HFF-Myc (cell line): Measurements from ENCODE around the gene INSL3.
A peak's percentile ranks its signal among the peaks of the same experiment; 100 is the strongest.

Experiments
- DNase-seq: peaks from one replicate; pipeline ENCODE4 v3.0.0-alpha.2; 2011; ENCODE audit warnings: low read depth; ENCODE audit errors: extremely low read depth
- H3K4me3 ChIP-seq: replicated peaks from 2 replicates; pipeline ENCODE4 v1.5.1; 2011; ENCODE audit warnings: low read depth, mild to moderate bottlenecking, control low read depth, low read length
- TF ChIP-seq, protein P1 (sequence below): IDR thresholded peaks from 2 replicates; pipeline ENCODE4 v1.5.1; 2012; ENCODE audit warnings: mild to moderate bottlenecking, low read depth, low read length, control low read depth; ENCODE audit errors: missing control alignments

INSL3 gene

GRCh38 chr19:17863520-17864182, 42.3 kb upstream of the INSL3 start:
- DNase-seq: no peak
- no peak overlapping the region for H3K4me3 ChIP-seq
- TF ChIP-seq, protein P1, sequence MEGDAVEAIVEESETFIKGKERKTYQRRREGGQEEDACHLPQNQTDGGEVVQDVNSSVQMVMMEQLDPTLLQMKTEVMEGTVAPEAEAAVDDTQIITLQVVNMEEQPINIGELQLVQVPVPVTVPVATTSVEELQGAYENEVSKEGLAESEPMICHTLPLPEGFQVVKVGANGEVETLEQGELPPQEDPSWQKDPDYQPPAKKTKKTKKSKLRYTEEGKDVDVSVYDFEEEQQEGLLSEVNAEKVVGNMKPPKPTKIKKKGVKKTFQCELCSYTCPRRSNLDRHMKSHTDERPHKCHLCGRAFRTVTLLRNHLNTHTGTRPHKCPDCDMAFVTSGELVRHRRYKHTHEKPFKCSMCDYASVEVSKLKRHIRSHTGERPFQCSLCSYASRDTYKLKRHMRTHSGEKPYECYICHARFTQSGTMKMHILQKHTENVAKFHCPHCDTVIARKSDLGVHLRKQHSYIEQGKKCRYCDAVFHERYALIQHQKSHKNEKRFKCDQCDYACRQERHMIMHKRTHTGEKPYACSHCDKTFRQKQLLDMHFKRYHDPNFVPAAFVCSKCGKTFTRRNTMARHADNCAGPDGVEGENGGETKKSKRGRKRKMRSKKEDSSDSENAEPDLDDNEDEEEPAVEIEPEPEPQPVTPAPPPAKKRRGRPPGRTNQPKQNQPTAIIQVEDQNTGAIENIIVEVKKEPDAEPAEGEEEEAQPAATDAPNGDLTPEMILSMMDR: no peak

- peak overlapping the region; percentile 92 for H3K4me3 ChIP-seq
- TF ChIP-seq, protein P1: no peak
- no peak for DNase-seq
These were observed 41.6 kb upstream of the INSL3 start for GRCh38 chr19:17862711-17863519.

DNA sequence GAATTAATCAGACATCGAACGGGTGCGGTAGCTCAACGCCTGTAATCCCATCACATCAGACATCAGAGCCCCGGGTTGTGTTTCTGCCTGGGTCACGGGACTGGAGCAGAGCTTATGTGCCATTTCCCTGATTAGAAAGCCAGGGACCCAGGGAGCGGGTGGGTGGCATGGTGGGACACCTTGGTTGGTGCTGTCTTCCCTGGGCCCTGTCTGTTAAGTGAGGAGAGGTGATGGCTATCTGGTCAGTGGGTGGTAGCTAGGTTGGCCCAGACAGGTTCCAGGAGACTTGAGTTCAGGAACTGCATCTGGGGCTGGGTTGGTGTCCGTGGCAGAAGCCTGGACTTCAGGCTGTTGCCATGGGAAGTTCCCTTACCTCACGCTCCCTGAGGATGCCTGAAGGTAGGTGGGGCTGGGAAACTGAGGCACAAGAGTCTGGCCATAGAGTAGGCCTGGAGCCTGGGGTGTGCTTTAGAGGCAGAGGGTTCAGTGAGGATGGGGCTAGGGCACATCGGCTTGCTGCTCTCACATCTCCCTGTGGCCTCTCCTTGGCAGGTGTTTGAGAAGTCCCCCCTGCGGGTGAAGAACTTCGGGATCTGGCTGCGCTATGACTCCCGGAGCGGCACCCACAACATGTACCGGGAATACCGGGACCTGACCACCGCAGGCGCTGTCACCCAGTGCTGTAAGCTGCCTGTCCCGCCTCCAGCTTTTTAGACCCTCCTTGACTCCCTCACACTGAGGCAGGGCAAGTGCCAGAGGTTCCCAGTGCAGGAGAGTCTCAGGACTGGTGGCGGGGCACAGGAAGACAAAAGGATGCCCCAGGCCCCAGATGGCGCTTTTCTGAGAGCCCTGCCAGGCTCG, 40.5 kb upstream of the INSL3 start:
- TF ChIP-seq, protein P1: no peak
- H3K4me3 ChIP-seq: peak overlapping the region; percentile 92
- no peak for DNase-seq

- DNase-seq: no peak
- H3K4me3 ChIP-seq: peak overlapping the region; percentile 92
- TF ChIP-seq, protein P1: no peak
These were observed 39.7 kb upstream of the INSL3 start for GRCh38 chr19:17860993-17861360.

GRCh38 chr19:17860331-17860992, 39.1 kb upstream of the INSL3 start:
- H3K4me3 ChIP-seq: peak overlapping the region; percentile 92
- TF ChIP-seq, protein P1: no peak
- no peak for DNase-seq
